ENCODE measurements around the gene GRHL1. TPM values are rescaled to one million over a fixed set of nuclear protein-coding genes. Genes with fewer than 3 reads are reported as not detected.

Gene GRHL1
- total and polyA plus RNA-seq, 9 of the 15 experiments (the other 6 are each of a cell fraction or from before 2014, with no cell fraction given), result 1.7 to 6.1 (median 4.7) TPM

- TF ChIP-seq ZNF518B (CRISPR knock-in tag; IDR thresholded peaks at IDR 0.05) (no peak), MAX (CRISPR knock-in tag; IDR thresholded peaks at IDR 0.05) (peak; percentile 43; the same call in 1 of the 2 replicates), CEBPG (CRISPR knock-in tag; IDR thresholded peaks at IDR 0.05) (no peak), CEBPG (tag; conservative IDR thresholded peaks at IDR 0.05 in 1 of 2, IDR thresholded peaks at IDR 0.05 in 1 of 2) (no peak), SOX6 (IDR thresholded peaks at IDR 0.05) (no peak), NCOA2 (IDR thresholded peaks at IDR 0.05; ENCODE audit: partially characterized antibody in 2 of 2) (no peak), TOE1 (IDR thresholded peaks at IDR 0.05; ENCODE audit: borderline replicate concordance) (no peak), TOE1 (CRISPR knock-in tag; IDR thresholded peaks at IDR 0.05; ENCODE audit: borderline replicate concordance, low read depth) (0 out of 2 replicates have a peak, but pooled peaks have one; percentile 12), FOXA1 (IDR thresholded peaks at IDR 0.05; ENCODE audit: borderline replicate concordance) (no peak), ZFX (CRISPR knock-in tag; IDR thresholded peaks at IDR 0.05) (peak; percentile 40)
These were observed 80.6 kb downstream of the GRHL1 start (continued) for GRCh38 chr2:10031886-10032745.

All from K562 (cell line).